ENCODE measurements around the gene RELN. TPM values are rescaled to one million over a fixed set of nuclear protein-coding genes. Genes with fewer than 3 reads are reported as not detected.

Gene RELN
- polyA plus RNA-seq, 1 experiment = 4.3 TPM

DNA sequence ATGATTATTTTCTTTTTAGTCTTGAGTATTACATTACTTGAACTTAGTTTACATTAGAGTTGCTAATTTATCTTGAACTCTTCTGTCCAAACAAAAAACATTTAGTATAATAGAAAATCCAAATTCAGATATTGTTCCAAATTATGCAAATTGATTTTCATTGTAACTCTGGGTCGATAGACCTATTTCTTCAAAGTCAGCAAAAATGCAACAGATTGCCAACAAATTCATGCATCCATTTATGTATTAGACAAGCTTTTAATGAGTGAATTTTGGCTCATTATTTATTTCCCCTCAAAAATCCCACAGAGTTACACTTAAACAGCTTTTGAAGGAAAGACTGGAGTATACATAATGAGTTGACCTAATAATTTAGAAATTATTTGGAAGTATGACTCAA is 240.8 kb downstream of the RELN start:
- no peak overlapping the region for H3K4me3 ChIP-seq (ENCODE audit: low read depth, low read length)
- TF ChIP-seq, protein P1, sequence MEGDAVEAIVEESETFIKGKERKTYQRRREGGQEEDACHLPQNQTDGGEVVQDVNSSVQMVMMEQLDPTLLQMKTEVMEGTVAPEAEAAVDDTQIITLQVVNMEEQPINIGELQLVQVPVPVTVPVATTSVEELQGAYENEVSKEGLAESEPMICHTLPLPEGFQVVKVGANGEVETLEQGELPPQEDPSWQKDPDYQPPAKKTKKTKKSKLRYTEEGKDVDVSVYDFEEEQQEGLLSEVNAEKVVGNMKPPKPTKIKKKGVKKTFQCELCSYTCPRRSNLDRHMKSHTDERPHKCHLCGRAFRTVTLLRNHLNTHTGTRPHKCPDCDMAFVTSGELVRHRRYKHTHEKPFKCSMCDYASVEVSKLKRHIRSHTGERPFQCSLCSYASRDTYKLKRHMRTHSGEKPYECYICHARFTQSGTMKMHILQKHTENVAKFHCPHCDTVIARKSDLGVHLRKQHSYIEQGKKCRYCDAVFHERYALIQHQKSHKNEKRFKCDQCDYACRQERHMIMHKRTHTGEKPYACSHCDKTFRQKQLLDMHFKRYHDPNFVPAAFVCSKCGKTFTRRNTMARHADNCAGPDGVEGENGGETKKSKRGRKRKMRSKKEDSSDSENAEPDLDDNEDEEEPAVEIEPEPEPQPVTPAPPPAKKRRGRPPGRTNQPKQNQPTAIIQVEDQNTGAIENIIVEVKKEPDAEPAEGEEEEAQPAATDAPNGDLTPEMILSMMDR (IDR thresholded peaks at IDR 0.05; ENCODE audit: insufficient read depth, low read depth, low read length) = no peak
- H3K27me3 ChIP-seq (ENCODE audit: control insufficient read depth, insufficient read depth, low read length) = no peaks in the 10 kb centered on the region
- CTCF ChIA-PET = no interaction called here
- H3K36me3 ChIP-seq (ENCODE audit: control insufficient read depth, insufficient read depth, low read length) = no peaks in the 10 kb centered on the region
- POLR2A ChIA-PET = interaction anchor here (0.7 kb wide), 1 partner anchor 667 kb away, joined by 3 read pairs; no protein-coding TSS in a partner anchor
- DNase-seq (ENCODE audit: low read depth) = no peak

DNA sequence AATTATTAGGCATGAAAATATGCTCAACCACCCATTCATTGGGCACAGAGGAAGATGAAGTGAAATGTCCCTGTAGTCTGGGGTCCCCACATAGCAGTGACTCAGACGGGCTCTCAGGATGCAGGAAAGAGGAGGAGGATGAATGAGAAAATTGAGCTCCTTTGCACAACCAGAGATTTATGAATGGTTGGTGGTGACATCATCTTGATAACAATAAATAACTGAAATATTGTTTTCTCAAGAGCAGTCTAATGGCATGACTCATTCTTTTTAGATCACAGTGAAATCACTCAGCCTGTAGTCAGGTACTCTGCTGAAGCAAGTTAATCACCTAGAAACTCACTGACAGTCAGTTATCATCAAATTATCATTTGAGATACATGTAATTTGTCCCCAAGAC is 254.1 kb downstream of the RELN start:
- no peaks in the 10 kb centered on the region for H3K36me3 ChIP-seq (ENCODE audit: control insufficient read depth, insufficient read depth, low read length)
- TF ChIP-seq, protein P1 (IDR thresholded peaks at IDR 0.05; ENCODE audit: insufficient read depth, low read depth, low read length) = no peak
- H3K4me3 ChIP-seq (ENCODE audit: low read depth, low read length) = no peak overlapping the region
- CTCF ChIA-PET = no interaction called here
- no peak for DNase-seq (ENCODE audit: low read depth)
- H3K27me3 ChIP-seq (ENCODE audit: control insufficient read depth, insufficient read depth, low read length) = no peaks in the 10 kb centered on the region
- POLR2A ChIA-PET = no interaction called here

DNA sequence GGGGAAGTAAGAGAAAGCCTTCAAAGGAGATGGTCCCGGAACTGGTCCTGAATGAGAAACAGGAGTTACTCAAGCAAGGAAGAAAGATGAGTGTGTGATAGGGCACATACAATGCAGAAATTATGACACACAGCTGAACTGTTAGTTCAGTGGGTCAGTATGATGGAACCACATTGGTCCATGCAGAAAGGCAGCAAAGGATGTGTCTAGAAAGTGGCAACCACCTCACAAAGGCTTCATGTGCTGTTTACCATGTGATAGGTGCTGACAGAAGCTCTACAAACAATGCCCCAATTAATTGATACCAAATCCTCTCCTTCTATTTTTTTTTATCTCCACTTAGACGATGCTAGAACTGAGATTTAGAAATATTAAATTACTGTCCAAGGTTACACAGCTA is 258.3 kb downstream of the RELN start:
- H3K36me3 ChIP-seq (ENCODE audit: control insufficient read depth, insufficient read depth, low read length) = no peaks in the 10 kb centered on the region
- ChIA-PET CTCF (no interaction called here), POLR2A (no interaction called here)
- no peaks in the 10 kb centered on the region for H3K27me3 ChIP-seq (ENCODE audit: control insufficient read depth, insufficient read depth, low read length)
- DNase-seq (ENCODE audit: low read depth) = no peak
- no peak overlapping the region for H3K4me3 ChIP-seq (ENCODE audit: low read depth, low read length)
- TF ChIP-seq, protein P1 (IDR thresholded peaks at IDR 0.05; ENCODE audit: insufficient read depth, low read depth, low read length) = no peak

DNA sequence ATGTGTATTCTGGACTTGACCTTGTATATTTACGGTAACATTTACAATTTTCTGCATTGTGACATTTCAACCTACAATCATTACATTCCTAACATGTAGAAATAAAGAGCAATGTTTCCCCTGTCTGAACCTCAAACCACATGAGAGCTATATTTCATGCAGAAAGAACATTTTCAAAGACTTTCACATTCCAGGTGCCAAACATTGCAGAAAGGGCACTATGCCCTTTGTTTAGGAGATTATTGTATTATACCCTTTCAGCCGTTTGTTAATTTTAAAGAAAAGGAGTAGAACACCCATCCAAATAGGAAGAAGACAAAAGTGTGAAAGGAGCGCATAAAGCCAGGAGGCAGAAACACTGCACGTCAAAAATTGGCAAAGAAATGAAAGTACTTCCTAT is 260.4 kb downstream of the RELN start:
- no peak overlapping the region for H3K4me3 ChIP-seq (ENCODE audit: low read depth, low read length)

DNA sequence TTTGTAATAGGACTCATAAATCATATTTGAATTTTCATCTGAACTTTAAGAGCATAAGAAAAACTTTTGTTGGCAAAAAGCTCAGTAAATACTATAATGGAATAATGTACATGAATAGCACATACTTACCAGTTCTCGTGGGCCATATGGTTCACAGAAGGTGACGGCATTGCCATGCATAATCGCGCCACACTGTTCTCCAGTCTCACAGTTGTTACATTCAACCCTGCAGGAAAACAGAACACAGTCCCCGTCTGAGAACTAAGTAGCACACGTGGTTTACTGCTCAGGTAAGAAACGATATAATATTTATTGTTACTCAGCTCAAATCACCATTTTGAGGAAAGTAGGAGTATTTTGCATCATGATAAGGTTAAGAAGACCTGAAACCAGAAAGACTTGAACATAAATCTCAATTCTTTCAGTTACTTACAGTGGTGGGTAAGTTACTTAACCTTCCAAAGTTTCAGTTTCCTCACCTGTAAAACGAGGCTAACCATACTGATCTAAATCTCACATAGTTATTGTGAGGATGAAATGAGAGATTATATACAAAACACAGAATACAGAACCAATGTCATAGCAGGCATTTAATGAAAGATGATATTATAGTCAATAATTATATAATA is 261.4 kb downstream of the RELN start:
- TF ChIP-seq, protein P1 (IDR thresholded peaks at IDR 0.05; ENCODE audit: insufficient read depth, low read depth, low read length) = no peak
- no peak for DNase-seq (ENCODE audit: low read depth)
- POLR2A ChIA-PET = no interaction called here
- H3K27me3 ChIP-seq (ENCODE audit: control insufficient read depth, insufficient read depth, low read length) = no peaks in the 10 kb centered on the region
- CTCF ChIA-PET = no interaction called here
- H3K4me3 ChIP-seq (ENCODE audit: low read depth, low read length) = no peak overlapping the region
- H3K36me3 ChIP-seq (ENCODE audit: control insufficient read depth, insufficient read depth, low read length) = no peaks in the 10 kb centered on the region

More for the DNA sequence above, 260.4 kb downstream of the RELN start:
- POLR2A ChIA-PET = no interaction called here
- CTCF ChIA-PET = no interaction called here
- no peak for DNase-seq (ENCODE audit: low read depth)
- TF ChIP-seq, protein P1 (IDR thresholded peaks at IDR 0.05; ENCODE audit: insufficient read depth, low read depth, low read length) = no peak
- no peaks in the 10 kb centered on the region for H3K27me3 ChIP-seq (ENCODE audit: control insufficient read depth, insufficient read depth, low read length)
- H3K36me3 ChIP-seq (ENCODE audit: control insufficient read depth, insufficient read depth, low read length) = no peaks in the 10 kb centered on the region

All from BJ (cell line).